GM12878 (cell line): Measurements from ENCODE around the gene SENP1. TPM values are rescaled to one million over a fixed set of nuclear protein-coding genes. Genes with fewer than 3 reads are reported as not detected.
A peak's percentile ranks its signal among the peaks of the same experiment; 100 is the strongest.

ENCODE experiments used
- ATAC-seq: fragments of 200-7000 bp; cut with Tn5 transposase; 3 replicates; pipeline ENCODE4 v1.9.1; 2020; ENCODE audit warnings: mild to moderate bottlenecking, moderate library complexity
- Bru-seq: library from RNA; stranded (reverse); fragments of 400-500 nt; gene quantifications from one replicate; lab custom pipeline; 2021; lab: Mats Ljungman, UMichigan
- BruChase-seq, 2 experiments: library from RNA; stranded (reverse); fragments of 400-500 nt; gene quantifications; one replicate each; lab custom pipeline; 2021; lab: Mats Ljungman, UMichigan
- BruUV-seq: library from RNA; stranded (reverse); fragments of 400-500 nt; replicated peaks from 2 replicates; lab custom pipeline; 2021; lab: Mats Ljungman, UMichigan
- CTCF ChIA-PET: fragments of 300-600 bp; sonication (Branson Sonifier 250); formaldehyde crosslinking; extraction: SDS; loops from one replicate; lab custom pipeline; 2021; ENCODE audit warnings: inconsistent platforms; lab: Yijun Ruan, JAX
- POLR2A ChIA-PET: fragments of 350-600 bp; formaldehyde crosslinking; extraction: SDS; loops from one replicate; lab custom pipeline; 2021; ENCODE audit warnings: inconsistent platforms; lab: Charles Lee
- RAD21 ChIA-PET: fragments of 300-600 bp; sonication (Branson Sonifier 250); formaldehyde crosslinking; loops from one replicate; lab custom pipeline; 2023; ENCODE audit warnings: antibody characterized with exemption; ENCODE audit not compliant: unreplicated experiment; lab: Charles Lee
- SMC1A ChIA-PET: fragments of 300-600 bp; sonication (Branson Sonifier 250); formaldehyde crosslinking; loops from one replicate; lab custom pipeline; 2023; ENCODE audit not compliant: unreplicated experiment, uncharacterized antibody; lab: Charles Lee
- DNase-seq: peaks from one replicate; pipeline ENCODE4 v3.0.0-alpha.2; 2011; ENCODE audit warnings: low read depth, low spot score
- FAIRE-seq: peaks from 3 replicates; lab custom pipeline; 2011; peaks lifted over from hg19 to GRCh38; lab: Jason Lieb, UNC
- H2AFZ ChIP-seq: 2 replicates; pipeline ENCODE4 v1.6.0; 2011; ENCODE audit warnings: low read depth, low read length, control low read depth; ENCODE audit not compliant: control insufficient read depth
- H3K27ac ChIP-seq: 2 replicates; pipeline ENCODE4 v1.5.1; 2011; ENCODE audit warnings: control low read depth; ENCODE audit not compliant: control insufficient read depth, insufficient read depth
- H3K27me3 ChIP-seq, 2 experiments: replicated peaks in 1 of 2; 2 replicates each; pipeline versions ENCODE4 v1.6.0 to v1.6.1; 2011; ENCODE audit warnings: low read length in 1 of 2; ENCODE audit not compliant: control insufficient read depth in 2 of 2, insufficient read depth in 2 of 2
- H3K36me3 ChIP-seq, 2 experiments: 2 replicates each; pipeline ENCODE4 v1.5.1; 2011; ENCODE audit warnings: low read length in 1 of 2; ENCODE audit not compliant: control insufficient read depth in 2 of 2, insufficient read depth in 2 of 2
- H3K4me1 ChIP-seq: 2 replicates; pipeline ENCODE4 v1.6.1; 2011; ENCODE audit warnings: mild to moderate bottlenecking, low read length, moderate library complexity, mixed read lengths; ENCODE audit not compliant: control insufficient read depth, insufficient read depth
- H3K4me2 ChIP-seq: 2 replicates; pipeline ENCODE4 v1.6.0; 2011; ENCODE audit warnings: control low read depth; ENCODE audit not compliant: control insufficient read depth, insufficient read depth
- H3K4me3 ChIP-seq: fragments of 200-600 bp; sonication (generic); 2 replicates; pipeline ENCODE4 v1.5.1; 2016
- H3K79me2 ChIP-seq: 2 replicates; pipeline ENCODE4 v1.6.0; 2011; ENCODE audit warnings: low read length; ENCODE audit not compliant: control insufficient read depth, insufficient read depth
- H3K9ac ChIP-seq: 2 replicates; pipeline ENCODE4 v1.8.0; 2011; ENCODE audit warnings: low read length, control low read depth, mixed read lengths; ENCODE audit not compliant: control insufficient read depth, insufficient read depth
- H3K9me3 ChIP-seq: replicated peaks from 3 replicates; pipeline ENCODE4 v1.5.1; 2011; ENCODE audit warnings: mild to moderate bottlenecking, low read length; ENCODE audit not compliant: control insufficient read depth, insufficient read depth
- H4K20me1 ChIP-seq: 2 replicates; pipeline ENCODE4 v1.6.0; 2011; ENCODE audit not compliant: control insufficient read depth, insufficient read depth
- CREM ChIP-seq: IDR thresholded peaks from 2 replicates; pipeline ENCODE4 v1.6.1; 2014; ENCODE audit warnings: antibody characterized with exemption, low read depth
- CTCF ChIP-seq, 3 experiments: IDR thresholded peaks in 2 of 3; conservative IDR thresholded peaks in 1 of 3; 2 replicates each; pipeline ENCODE4 v1.5.1; 2011; ENCODE audit warnings: low read depth in 3 of 3, low read length in 3 of 3, mild to moderate bottlenecking in 3 of 3, control low read depth in 2 of 3, moderate library complexity in 2 of 3, inconsistent platforms in 1 of 3, mixed read lengths in 1 of 3; ENCODE audit not compliant: control insufficient read depth in 2 of 3, insufficient read depth in 1 of 3; ENCODE audit errors: extremely low read depth in 1 of 3
- EED ChIP-seq: sonication (generic); IDR thresholded peaks from 2 replicates; pipeline ENCODE4 v1.6.1; 2016; ENCODE audit warnings: antibody characterized with exemption, low read depth
- ETV6 ChIP-seq, 2 experiments: fragments of 450-650 bp in 1 of 2; IDR thresholded peaks in 1 of 2; conservative IDR thresholded peaks in 1 of 2; 2 replicates each; pipeline ENCODE4 v1.6.1; 2014; ENCODE audit warnings: antibody characterized with exemption in 1 of 2, borderline replicate concordance in 1 of 2, low read depth in 1 of 2, mild to moderate bottlenecking in 1 of 2, moderate library complexity in 1 of 2
- HDAC6 ChIP-seq: fragments of 200-600 bp; sonication (generic); IDR thresholded peaks from one replicate; pipeline ENCODE4 v1.8.0; 2017; ENCODE audit warnings: antibody characterized with exemption; ENCODE audit not compliant: unreplicated experiment
- JUNB ChIP-seq: IDR thresholded peaks from 2 replicates; pipeline ENCODE4 v1.6.1; 2016; ENCODE audit warnings: antibody characterized with exemption, mild to moderate bottlenecking
- MTA2 ChIP-seq: fragments of 450-650 bp; IDR thresholded peaks from 2 replicates; pipeline ENCODE4 v1.6.1; 2016; ENCODE audit warnings: low read depth, mild to moderate bottlenecking, moderate library complexity
- RCOR1 ChIP-seq: conservative IDR thresholded peaks from 2 replicates; pipeline ENCODE4 v1.6.1; 2012; ENCODE audit warnings: low read depth, low read length, improper control_type of control experiment
- SREBF1 ChIP-seq: IDR thresholded peaks from 2 replicates; pipeline ENCODE4 v1.6.1; 2012; ENCODE audit warnings: mild to moderate bottlenecking, low read length
- ZBTB40 ChIP-seq: fragments of 450-650 bp; IDR thresholded peaks from 2 replicates; pipeline ENCODE4 v1.6.1; 2016; ENCODE audit warnings: mild to moderate bottlenecking, moderate library complexity, borderline replicate concordance
- WGBS: methylation state at CpG from one replicate; pipeline ENCODE4 v1.1.6; 2016; ENCODE audit warnings: low lambda C conversion rate; ENCODE audit not compliant: insufficient replicate concordance, insufficient coverage; ENCODE audit errors: missing lambda C conversion rate; 5-methylcytosine and 5-hydroxymethylcytosine counted together
- in situ Hi-C: fragments of 300-500 bp; cut with MboI; formaldehyde crosslinking; loops from 9 replicates; pipeline ENCODE4 v1.14.3; 2018; ENCODE audit warnings: mixed read lengths
- intact Hi-C: fragments of 100-400 bp; cut with micrococcal nuclease; formaldehyde crosslinking; loops from one replicate; pipeline ENCODE4 v1.14.2; 2022; ENCODE audit not compliant: unreplicated experiment
- long read RNA-seq, 2 experiments: library from polyadenylated mRNA; unstranded; transcript quantifications; one replicate each; pipeline ENCODE4 v2.0.0, GENCODE V29; 2019 to 2020
- polyA minus RNA-seq, 3 experiments: library from RNA; depleted of rRNA, polyadenylated mRNA; stranded (reverse); fragments of >200 nt; gene quantifications; 2 replicates each; pipeline ENCODE4 v1.2.3, GENCODE V29; 2011
- polyA plus RNA-seq, 11 experiments: library from polyadenylated mRNA; depleted of rRNA in 4 of 11; unstranded in 6 of 11; stranded (reverse) in 5 of 11; fragments of >200 nt; fragmentation: Nextera tagmentation in 4 of 11; fragmentation: Illumina TruSeq in 1 of 11; extraction: Ambion mirVana in 4 of 11; extraction: Trizol in 1 of 11; gene quantifications; 1 replicate in 1 of 11; 2 replicates in 10 of 11; pipeline versions ENCODE4 v1.2.1 to v1.2.3, GENCODE V29; 2011 to 2016; ENCODE audit warnings: inconsistent platforms in 2 of 11, missing spikeins in 2 of 11, low read depth in 1 of 11
- total RNA-seq, 4 experiments: library from RNA; depleted of rRNA in 3 of 4; stranded (reverse); fragments of >200 nt in 3 of 4; fragmentation: Illumina TruSeq in 1 of 4; extraction: Trizol in 1 of 4; gene quantifications; 2 replicates each; pipeline versions ENCODE4 v1.2.1 to v1.2.3, GENCODE V29; 2013 to 2021

Gene SENP1
- total RNA-seq (2013; cell fraction: nucleolus; rRNA removed): 79.4 and 95.8 TPM in 2 replicates
- total RNA-seq (2014; rRNA removed) (30.0 and 35.9 TPM in 2 replicates), total RNA-seq (2014; rRNA removed; fragmentation: Illumina TruSeq; extraction: Trizol) (36.1 and 41.1 TPM in 2 replicates), total RNA-seq (2021) (28.2 and 29.4 TPM in 2 replicates), polyA plus RNA-seq (2011; rRNA removed) (52.4 and 54.4 TPM in 2 replicates), polyA plus RNA-seq (2014; fragmentation: Illumina TruSeq; extraction: Trizol) (34.8 and 39.8 TPM in 2 replicates), polyA plus RNA-seq (2014; fragmentation: Nextera tagmentation; extraction: Ambion mirVana) (10 to 100 TPM in 1 of 2 experiments, 1 to 10 TPM in 1; 8.1 to 12.5 TPM), polyA plus RNA-seq (2014; rRNA removed) (17.3 and 21.2 TPM in 2 replicates), polyA plus RNA-seq (2016; fragmentation: Nextera tagmentation; extraction: Ambion mirVana) (10 to 100 TPM; 21.4 to 23.9 TPM), polyA minus RNA-seq (2011; rRNA and poly(A)+ RNA removed) (48.7 and 65.6 TPM in 2 replicates), Bru-seq, nascent RNA (percentile 81 among the genes with signal in this experiment), BruChase-seq, experiment 1, labeled RNA remaining after a 6-hour chase (percentile 81 among the genes with signal in this experiment), BruChase-seq, experiment 2, labeled RNA remaining after a 2-hour chase (percentile 81 among the genes with signal in this experiment)
- 5.3 TPM for polyA plus RNA-seq (2011; ENCODE audit: low read depth)
- 20.8 and 25.5 TPM in 2 replicates for polyA plus RNA-seq (2011; cell fraction: cytosol; rRNA removed)
- polyA plus RNA-seq (2011; cell fraction: nucleus; rRNA removed): 17.9 and 23.1 TPM in 2 replicates
- 9.5 and 9.9 TPM in 2 replicates for polyA plus RNA-seq (2012)
- 14.8 and 20.3 TPM in 2 replicates for polyA minus RNA-seq (2011; cell fraction: cytosol; rRNA and poly(A)+ RNA removed)
- polyA minus RNA-seq (2011; cell fraction: nucleus; rRNA and poly(A)+ RNA removed): 26.7 and 42.0 TPM in 2 replicates
- long read RNA-seq, experiment 1, partial matches to known transcripts: 3 of 10 reads
- long read RNA-seq, experiment 1, other reads (novel, unspliced or antisense): 6 of 10 reads
- long read RNA-seq, experiment 2, partial matches to known transcripts: 10 of 29 reads
- long read RNA-seq, experiment 2, other reads (novel, unspliced or antisense): 18 of 29 reads

- no peaks in the 10 kb centered on the region for H4K20me1 ChIP-seq
- ChIA-PET CTCF (interaction anchor here (0.9 to 3.0 kb wide), 6 partner anchors 11 to 53 kb away, joined by 3 to 19 read pairs (median 5); partner anchors contain the start of genes ASB8 and PFKM), POLR2A (interaction anchor here (0.9 to 1.8 kb wide), 6 partner anchors 13 to 93 kb away, joined by 3 to 10 read pairs (median 6); partner anchors contain the start of genes ASB8 and PFKM), SMC1A (interaction anchor here (0.7 to 2.7 kb wide), 10 partner anchors 9 to 54 kb away, joined by 3 to 27 read pairs (median 4); partner anchors contain the start of genes ASB8 and PFKM), RAD21 (interaction anchor here (0.9 to 2.1 kb wide), 6 partner anchors 13 to 92 kb away, joined by 3 to 13 read pairs (median 4); partner anchors contain the start of genes ASB8 and PFKM)
- no peaks in the 10 kb centered on the region for H3K27me3 ChIP-seq
- peaks cover 23% of the 10 kb centered on the region for H3K4me1 ChIP-seq
- under 1% methylated on average over 46 of the region's 53 CpGs for WGBS
- BruUV-seq: no TSS peak
- in situ Hi-C loops: no loop called here
- peak within 1 kb of the TSS; percentile 90 for H2AFZ ChIP-seq
- H3K27ac ChIP-seq: peak within 1 kb of the TSS; percentile 99
- peak within 1 kb of the TSS; percentile 97 for H3K4me3 ChIP-seq
- H3K9me3 ChIP-seq: no peaks in the 10 kb centered on the region
- ATAC-seq (peak; percentile 82), DNase-seq (peak; percentile 75), FAIRE-seq (peak; percentile 86)
- H3K36me3 ChIP-seq: no peaks in the 10 kb centered on the region
- intact Hi-C loops: loop anchor here (1.0 kb wide), 1 partner anchor 51 kb away; the partner anchor contains the start of gene ASB8
- H3K4me2 ChIP-seq: peak within 1 kb of the TSS; percentile 98
- H3K9ac ChIP-seq: peak within 1 kb of the TSS; percentile 99
- H3K79me2 ChIP-seq: peaks cover 57% of the 10 kb centered on the region
- TF ChIP-seq RCOR1: no peak
- TF ChIP-seq JUNB: peak; percentile 83
- peak; percentile 56; the same call in 1 of the 2 replicates for TF ChIP-seq CREM
- TF ChIP-seq CTCF (IDR thresholded peaks at IDR 0.05 in 2 of 3, conservative IDR thresholded peaks at IDR 0.05 in 1 of 3; ENCODE audit: control insufficient read depth in 2 of 3, extremely low read depth in 1 of 3, insufficient read depth in 1 of 3, low read depth in 3 of 3, low read length in 3 of 3): peak in 1 of 3 experiments; percentile 12; a peak in 1 of 6 replicates
- 0 out of 4 replicates have a peak, but pooled peaks of 1 of the 2 experiments have one; percentile 41 for TF ChIP-seq ETV6 (conservative IDR thresholded peaks at IDR 0.05 in 1 of 2, IDR thresholded peaks at IDR 0.05 in 1 of 2; ENCODE audit: borderline replicate concordance in 1 of 2, low read depth in 1 of 2)
- peak; percentile 13 for TF ChIP-seq HDAC6
- TF ChIP-seq SREBF1: no peak
- peak; percentile 62 for TF ChIP-seq EED
- TF ChIP-seq MTA2: peak; percentile 84
- peak; percentile 99 for TF ChIP-seq ZBTB40
Measured at GRCh38 chr12:48105867-48106680, at the start of gene SENP1. SENP1 (minus strand) TSS chr12:48106079; CDS start chr12:48101472, 4,607 bp downstream.
